Measurements from ENCODE around the gene PCED1A. TPM values are rescaled to one million over a fixed set of nuclear protein-coding genes. Genes with fewer than 3 reads are reported as not detected.

Gene PCED1A
- total and polyA plus RNA-seq, 9 of the 15 experiments (the other 6 are each of a cell fraction or from before 2014, with no cell fraction given) = 1.5 to 11.5 (median 5.9) TPM

DNA sequence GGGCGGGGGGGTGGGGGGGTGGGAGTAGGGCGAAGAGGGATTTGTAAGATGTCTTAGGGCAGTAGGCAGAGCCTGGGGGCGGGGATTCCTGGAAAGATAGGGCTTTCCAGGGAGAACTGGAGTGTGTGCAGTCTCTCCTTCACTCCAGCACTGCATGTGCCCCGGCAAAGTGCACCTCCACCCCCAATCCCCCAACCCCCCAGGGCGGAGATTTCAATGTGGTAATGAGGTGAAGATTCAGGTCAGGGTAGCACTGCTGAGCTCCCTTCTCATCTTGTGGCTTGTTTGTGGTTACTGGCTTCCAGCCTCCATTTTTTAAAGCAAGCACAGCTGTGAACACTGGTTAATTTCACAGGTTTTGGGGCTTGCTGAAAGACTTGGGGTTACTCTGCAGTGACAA lies 18.4 kb downstream of the PCED1A start (continued):
- TF ChIP-seq, protein P1, sequence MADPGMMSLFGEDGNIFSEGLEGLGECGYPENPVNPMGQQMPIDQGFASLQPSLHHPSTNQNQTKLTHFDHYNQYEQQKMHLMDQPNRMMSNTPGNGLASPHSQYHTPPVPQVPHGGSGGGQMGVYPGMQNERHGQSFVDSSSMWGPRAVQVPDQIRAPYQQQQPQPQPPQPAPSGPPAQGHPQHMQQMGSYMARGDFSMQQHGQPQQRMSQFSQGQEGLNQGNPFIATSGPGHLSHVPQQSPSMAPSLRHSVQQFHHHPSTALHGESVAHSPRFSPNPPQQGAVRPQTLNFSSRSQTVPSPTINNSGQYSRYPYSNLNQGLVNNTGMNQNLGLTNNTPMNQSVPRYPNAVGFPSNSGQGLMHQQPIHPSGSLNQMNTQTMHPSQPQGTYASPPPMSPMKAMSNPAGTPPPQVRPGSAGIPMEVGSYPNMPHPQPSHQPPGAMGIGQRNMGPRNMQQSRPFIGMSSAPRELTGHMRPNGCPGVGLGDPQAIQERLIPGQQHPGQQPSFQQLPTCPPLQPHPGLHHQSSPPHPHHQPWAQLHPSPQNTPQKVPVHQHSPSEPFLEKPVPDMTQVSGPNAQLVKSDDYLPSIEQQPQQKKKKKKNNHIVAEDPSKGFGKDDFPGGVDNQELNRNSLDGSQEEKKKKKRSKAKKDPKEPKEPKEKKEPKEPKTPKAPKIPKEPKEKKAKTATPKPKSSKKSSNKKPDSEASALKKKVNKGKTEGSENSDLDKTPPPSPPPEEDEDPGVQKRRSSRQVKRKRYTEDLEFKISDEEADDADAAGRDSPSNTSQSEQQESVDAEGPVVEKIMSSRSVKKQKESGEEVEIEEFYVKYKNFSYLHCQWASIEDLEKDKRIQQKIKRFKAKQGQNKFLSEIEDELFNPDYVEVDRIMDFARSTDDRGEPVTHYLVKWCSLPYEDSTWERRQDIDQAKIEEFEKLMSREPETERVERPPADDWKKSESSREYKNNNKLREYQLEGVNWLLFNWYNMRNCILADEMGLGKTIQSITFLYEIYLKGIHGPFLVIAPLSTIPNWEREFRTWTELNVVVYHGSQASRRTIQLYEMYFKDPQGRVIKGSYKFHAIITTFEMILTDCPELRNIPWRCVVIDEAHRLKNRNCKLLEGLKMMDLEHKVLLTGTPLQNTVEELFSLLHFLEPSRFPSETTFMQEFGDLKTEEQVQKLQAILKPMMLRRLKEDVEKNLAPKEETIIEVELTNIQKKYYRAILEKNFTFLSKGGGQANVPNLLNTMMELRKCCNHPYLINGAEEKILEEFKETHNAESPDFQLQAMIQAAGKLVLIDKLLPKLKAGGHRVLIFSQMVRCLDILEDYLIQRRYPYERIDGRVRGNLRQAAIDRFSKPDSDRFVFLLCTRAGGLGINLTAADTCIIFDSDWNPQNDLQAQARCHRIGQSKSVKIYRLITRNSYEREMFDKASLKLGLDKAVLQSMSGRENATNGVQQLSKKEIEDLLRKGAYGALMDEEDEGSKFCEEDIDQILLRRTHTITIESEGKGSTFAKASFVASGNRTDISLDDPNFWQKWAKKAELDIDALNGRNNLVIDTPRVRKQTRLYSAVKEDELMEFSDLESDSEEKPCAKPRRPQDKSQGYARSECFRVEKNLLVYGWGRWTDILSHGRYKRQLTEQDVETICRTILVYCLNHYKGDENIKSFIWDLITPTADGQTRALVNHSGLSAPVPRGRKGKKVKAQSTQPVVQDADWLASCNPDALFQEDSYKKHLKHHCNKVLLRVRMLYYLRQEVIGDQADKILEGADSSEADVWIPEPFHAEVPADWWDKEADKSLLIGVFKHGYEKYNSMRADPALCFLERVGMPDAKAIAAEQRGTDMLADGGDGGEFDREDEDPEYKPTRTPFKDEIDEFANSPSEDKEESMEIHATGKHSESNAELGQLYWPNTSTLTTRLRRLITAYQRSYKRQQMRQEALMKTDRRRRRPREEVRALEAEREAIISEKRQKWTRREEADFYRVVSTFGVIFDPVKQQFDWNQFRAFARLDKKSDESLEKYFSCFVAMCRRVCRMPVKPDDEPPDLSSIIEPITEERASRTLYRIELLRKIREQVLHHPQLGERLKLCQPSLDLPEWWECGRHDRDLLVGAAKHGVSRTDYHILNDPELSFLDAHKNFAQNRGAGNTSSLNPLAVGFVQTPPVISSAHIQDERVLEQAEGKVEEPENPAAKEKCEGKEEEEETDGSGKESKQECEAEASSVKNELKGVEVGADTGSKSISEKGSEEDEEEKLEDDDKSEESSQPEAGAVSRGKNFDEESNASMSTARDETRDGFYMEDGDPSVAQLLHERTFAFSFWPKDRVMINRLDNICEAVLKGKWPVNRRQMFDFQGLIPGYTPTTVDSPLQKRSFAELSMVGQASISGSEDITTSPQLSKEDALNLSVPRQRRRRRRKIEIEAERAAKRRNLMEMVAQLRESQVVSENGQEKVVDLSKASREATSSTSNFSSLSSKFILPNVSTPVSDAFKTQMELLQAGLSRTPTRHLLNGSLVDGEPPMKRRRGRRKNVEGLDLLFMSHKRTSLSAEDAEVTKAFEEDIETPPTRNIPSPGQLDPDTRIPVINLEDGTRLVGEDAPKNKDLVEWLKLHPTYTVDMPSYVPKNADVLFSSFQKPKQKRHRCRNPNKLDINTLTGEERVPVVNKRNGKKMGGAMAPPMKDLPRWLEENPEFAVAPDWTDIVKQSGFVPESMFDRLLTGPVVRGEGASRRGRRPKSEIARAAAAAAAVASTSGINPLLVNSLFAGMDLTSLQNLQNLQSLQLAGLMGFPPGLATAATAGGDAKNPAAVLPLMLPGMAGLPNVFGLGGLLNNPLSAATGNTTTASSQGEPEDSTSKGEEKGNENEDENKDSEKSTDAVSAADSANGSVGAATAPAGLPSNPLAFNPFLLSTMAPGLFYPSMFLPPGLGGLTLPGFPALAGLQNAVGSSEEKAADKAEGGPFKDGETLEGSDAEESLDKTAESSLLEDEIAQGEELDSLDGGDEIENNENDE (IDR thresholded peaks at IDR 0.05; ENCODE audit: low read depth, low read length) = no peak
- TF ChIP-seq CBFA2T3 (IDR thresholded peaks at IDR 0.05) (0 out of 2 replicates have a peak, but pooled peaks have one; percentile 10), POLR2H (tag; IDR thresholded peaks at IDR 0.05; ENCODE audit: low read depth) (no peak)
- TF ChIP-seq, protein P2, sequence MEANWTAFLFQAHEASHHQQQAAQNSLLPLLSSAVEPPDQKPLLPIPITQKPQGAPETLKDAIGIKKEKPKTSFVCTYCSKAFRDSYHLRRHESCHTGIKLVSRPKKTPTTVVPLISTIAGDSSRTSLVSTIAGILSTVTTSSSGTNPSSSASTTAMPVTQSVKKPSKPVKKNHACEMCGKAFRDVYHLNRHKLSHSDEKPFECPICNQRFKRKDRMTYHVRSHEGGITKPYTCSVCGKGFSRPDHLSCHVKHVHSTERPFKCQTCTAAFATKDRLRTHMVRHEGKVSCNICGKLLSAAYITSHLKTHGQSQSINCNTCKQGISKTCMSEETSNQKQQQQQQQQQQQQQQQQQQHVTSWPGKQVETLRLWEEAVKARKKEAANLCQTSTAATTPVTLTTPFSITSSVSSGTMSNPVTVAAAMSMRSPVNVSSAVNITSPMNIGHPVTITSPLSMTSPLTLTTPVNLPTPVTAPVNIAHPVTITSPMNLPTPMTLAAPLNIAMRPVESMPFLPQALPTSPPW (CRISPR knock-in tag; IDR thresholded peaks at IDR 0.05) = peak; percentile 27; the same call in 1 of the 2 replicates
